Measurements from ENCODE around the gene CAMK1G. TPM values are rescaled to one million over a fixed set of nuclear protein-coding genes. Genes with fewer than 3 reads are reported as not detected.

CAMK1G gene
- total and polyA plus RNA-seq, 10 of the 15 experiments (the other 5 are each of a cell fraction or from before 2014, with no cell fraction given): 0.18 to 0.20 TPM; not detected in 8

DNA sequence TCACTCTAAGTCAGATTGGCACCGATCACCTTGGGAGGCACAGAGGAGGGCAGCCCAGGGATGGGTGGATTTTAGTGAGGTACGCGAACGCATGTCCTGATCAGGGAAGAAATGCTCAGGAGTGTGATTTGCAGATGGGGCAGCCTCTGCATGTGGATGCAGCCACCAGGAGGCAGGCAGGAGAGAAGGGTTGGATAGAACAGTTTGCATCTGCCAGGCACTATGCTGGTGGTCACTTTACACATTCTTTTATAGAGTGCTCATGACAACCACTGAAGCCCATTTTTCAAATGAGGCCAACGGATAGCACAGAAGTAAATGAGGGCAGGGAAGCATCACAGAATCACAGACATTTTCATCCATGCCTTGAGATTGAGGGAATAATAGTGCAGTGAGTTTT is 63.0 kb downstream of the CAMK1G start (continued):
- TF ChIP-seq, protein P1, sequence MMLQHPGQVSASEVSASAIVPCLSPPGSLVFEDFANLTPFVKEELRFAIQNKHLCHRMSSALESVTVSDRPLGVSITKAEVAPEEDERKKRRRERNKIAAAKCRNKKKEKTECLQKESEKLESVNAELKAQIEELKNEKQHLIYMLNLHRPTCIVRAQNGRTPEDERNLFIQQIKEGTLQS (IDR thresholded peaks at IDR 0.05; ENCODE audit: borderline replicate concordance, extremely low read depth, low read depth, low read length): no peak
- TF ChIP-seq HCFC1 (IDR thresholded peaks at IDR 0.05; ENCODE audit: low read length) (no peak), TCF12 (IDR thresholded peaks at IDR 0.05; ENCODE audit: low read depth, low read length) (no peak), YBX1 (IDR thresholded peaks at IDR 0.05) (no peak), EGR1 (IDR thresholded peaks at IDR 0.05; ENCODE audit: borderline replicate concordance in 1 of 2, low read depth in 2 of 2, low read length in 2 of 2) (no peak), STAT1 (conservative IDR thresholded peaks at IDR 0.05) (no peak), SIN3A (IDR thresholded peaks at IDR 0.05; ENCODE audit: low read depth, low read length) (no peak)

DNA sequence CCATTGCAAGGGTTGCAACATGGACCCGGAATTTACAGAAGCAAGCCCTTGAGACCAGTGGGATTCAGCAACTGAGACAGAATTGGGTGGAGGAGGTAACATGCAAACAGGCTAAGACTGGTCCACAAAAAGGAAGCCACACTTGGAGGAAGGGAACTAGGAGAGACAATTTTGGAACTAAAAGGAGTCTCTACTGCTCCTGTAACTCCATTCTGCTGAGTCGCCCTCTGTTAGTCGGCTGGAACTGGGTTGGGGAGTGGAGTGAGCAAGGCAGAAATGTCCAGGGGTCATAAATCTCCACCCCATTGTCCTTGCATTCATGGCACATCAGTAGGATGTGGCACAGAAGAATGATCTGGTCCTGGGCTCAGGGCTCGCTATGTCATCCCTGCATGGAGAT is 63.6 kb downstream of the CAMK1G start:
- Histone ChIP-seq H3K79me2 (ENCODE audit: control insufficient read depth, insufficient read depth, low read length) (no peaks in the 10 kb centered on the region), H3K4me2 (ENCODE audit: control insufficient read depth, insufficient read depth) (no peak overlapping the region), H3K27me3 (replicated peaks in 1 of 2; ENCODE audit: control insufficient read depth in 2 of 2, insufficient read depth in 2 of 2, low read length in 1 of 2) (no peaks in the 10 kb centered on the region; a peak in 1 of 4 replicates), H4K20me1 (ENCODE audit: control insufficient read depth, insufficient read depth) (no peaks in the 10 kb centered on the region), H3K4me1 (ENCODE audit: control insufficient read depth, insufficient read depth, low read length) (peaks cover under 1% of the 10 kb centered on the region; the same call in 1 of the 2 replicates), H3K9ac (ENCODE audit: control insufficient read depth, insufficient read depth, low read length) (no peak overlapping the region), H3K27ac (ENCODE audit: control insufficient read depth, insufficient read depth) (no peak overlapping the region), H3K4me3 (no peak overlapping the region), H3K36me3 (ENCODE audit: control insufficient read depth in 2 of 2, insufficient read depth in 2 of 2, low read length in 1 of 2) (no peaks in the 10 kb centered on the region), H3K9me3 (replicated peaks; ENCODE audit: control insufficient read depth, insufficient read depth, low read length) (no peaks in the 10 kb centered on the region), H2AFZ (ENCODE audit: control insufficient read depth, low read depth, low read length) (no peak overlapping the region)
- SMC1A ChIA-PET (ENCODE audit: uncharacterized antibody, unreplicated experiment): interaction anchor here (1.3 to 17.6 kb wide), 3 partner anchors 7 to 40 kb away, joined by 3 to 261 read pairs (median 7); partner anchors contain the start of gene G0S2
- intact Hi-C loops (cut with micrococcal nuclease; ENCODE audit: unreplicated experiment): loop anchor here (5.0 kb wide), 1 partner anchor 40 kb away; no protein-coding TSS in a partner anchor
- TF ChIP-seq ZNF274 (IDR thresholded peaks at IDR 0.05; ENCODE audit: insufficient read depth, insufficient read length) (no peak), ASH2L (IDR thresholded peaks at IDR 0.05; ENCODE audit: borderline replicate concordance, low read depth) (no peak), PML (IDR thresholded peaks at IDR 0.05; ENCODE audit: low read length) (no peak), ZNF24 (IDR thresholded peaks at IDR 0.05) (no peak), CBX3 (IDR thresholded peaks at IDR 0.05; ENCODE audit: borderline replicate concordance, low read depth) (no peak), NR2F1 (conservative IDR thresholded peaks at IDR 0.05) (no peak)
- TF ChIP-seq, protein P2, sequence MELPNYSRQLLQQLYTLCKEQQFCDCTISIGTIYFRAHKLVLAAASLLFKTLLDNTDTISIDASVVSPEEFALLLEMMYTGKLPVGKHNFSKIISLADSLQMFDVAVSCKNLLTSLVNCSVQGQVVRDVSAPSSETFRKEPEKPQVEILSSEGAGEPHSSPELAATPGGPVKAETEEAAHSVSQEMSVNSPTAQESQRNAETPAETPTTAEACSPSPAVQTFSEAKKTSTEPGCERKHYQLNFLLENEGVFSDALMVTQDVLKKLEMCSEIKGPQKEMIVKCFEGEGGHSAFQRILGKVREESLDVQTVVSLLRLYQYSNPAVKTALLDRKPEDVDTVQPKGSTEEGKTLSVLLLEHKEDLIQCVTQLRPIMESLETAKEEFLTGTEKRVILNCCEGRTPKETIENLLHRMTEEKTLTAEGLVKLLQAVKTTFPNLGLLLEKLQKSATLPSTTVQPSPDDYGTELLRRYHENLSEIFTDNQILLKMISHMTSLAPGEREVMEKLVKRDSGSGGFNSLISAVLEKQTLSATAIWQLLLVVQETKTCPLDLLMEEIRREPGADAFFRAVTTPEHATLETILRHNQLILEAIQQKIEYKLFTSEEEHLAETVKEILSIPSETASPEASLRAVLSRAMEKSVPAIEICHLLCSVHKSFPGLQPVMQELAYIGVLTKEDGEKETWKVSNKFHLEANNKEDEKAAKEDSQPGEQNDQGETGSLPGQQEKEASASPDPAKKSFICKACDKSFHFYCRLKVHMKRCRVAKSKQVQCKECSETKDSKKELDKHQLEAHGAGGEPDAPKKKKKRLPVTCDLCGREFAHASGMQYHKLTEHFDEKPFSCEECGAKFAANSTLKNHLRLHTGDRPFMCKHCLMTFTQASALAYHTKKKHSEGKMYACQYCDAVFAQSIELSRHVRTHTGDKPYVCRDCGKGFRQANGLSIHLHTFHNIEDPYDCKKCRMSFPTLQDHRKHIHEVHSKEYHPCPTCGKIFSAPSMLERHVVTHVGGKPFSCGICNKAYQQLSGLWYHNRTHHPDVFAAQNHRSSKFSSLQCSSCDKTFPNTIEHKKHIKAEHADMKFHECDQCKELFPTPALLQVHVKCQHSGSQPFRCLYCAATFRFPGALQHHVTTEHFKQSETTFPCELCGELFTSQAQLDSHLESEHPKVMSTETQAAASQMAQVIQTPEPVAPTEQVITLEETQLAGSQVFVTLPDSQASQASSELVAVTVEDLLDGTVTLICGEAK (IDR thresholded peaks at IDR 0.05; ENCODE audit: borderline replicate concordance): no peak
- RAD21 ChIA-PET (ENCODE audit: unreplicated experiment): interaction anchor here (0.6 to 15.7 kb wide), 2 partner anchors 28 to 1661 kb away, joined by 3 to 195 read pairs; partner anchors contain the start of gene G0S2
- CTCF ChIA-PET: interaction anchor here (1.0 to 2.3 kb wide), 9 partner anchors 16 to 102 kb away, joined by 3 to 11 read pairs (median 4); no protein-coding TSS in a partner anchor
- no peak for ATAC-seq
- BruUV-seq (replicated peaks): no TSS peak
- no peak for DNase-seq (ENCODE audit: low read depth, low spot score)
- POLR2A ChIA-PET: no interaction called here
- 47% methylated on average over 4 of the region's 4 CpGs for WGBS (ENCODE audit: insufficient coverage, insufficient replicate concordance, low lambda C conversion rate, missing lambda C conversion rate)
- no peak for FAIRE-seq
- in situ Hi-C loops (cut with MboI): no loop called here

All from GM12878 (cell line).